Stimulated activated CD4-positive, alpha-beta T cell treated with anti-CD3 and anti-CD28 coated beads, Interleukin-4, amount 100 ng/mL, for 48 hours (primary cell): ENCODE data around the gene TTC38.

ENCODE experiments used
- DNase-seq, 2 donors: peaks; one replicate each; pipeline ENCODE4 v3.0.0-alpha.2; 2020; ENCODE audit warnings: low read depth in 2 of 2

Gene TTC38

GRCh38 chr22:46267431-46268279, at the start of gene TTC38:
Gene TTC38, plus strand, starts transcription at chr22:46268008. Its CDS starts 32 bp downstream, at chr22:46268040.
- no peak for DNase-seq

- DNase-seq, result no peak
Observed at GRCh38 chr22:46219636-46220035, 48.2 kb upstream of the TTC38 start.

- DNase-seq, result no peak
Observed at GRCh38 chr22:46220921-46221320, 46.9 kb upstream of the TTC38 start.

GRCh38 chr22:46224044-46224897, 43.5 kb upstream of the TTC38 start:
- no peak for DNase-seq

GRCh38 chr22:46224898-46225290, 42.9 kb upstream of the TTC38 start:
- no peak for DNase-seq

GRCh38 chr22:46225631-46226030, 42.2 kb upstream of the TTC38 start:
- no peak for DNase-seq

GRCh38 chr22:46226577-46226976, 41.2 kb upstream of the TTC38 start:
- no peak for DNase-seq

GRCh38 chr22:46229701-46230100, 38.1 kb upstream of the TTC38 start:
- no peak for DNase-seq

- no peak for DNase-seq
Observed at GRCh38 chr22:46230262-46230901, 37.4 kb upstream of the TTC38 start.

- no peak for DNase-seq
Observed at GRCh38 chr22:46233231-46233630, 34.6 kb upstream of the TTC38 start.

- no peak for DNase-seq
Observed at GRCh38 chr22:46234969-46235368, 32.8 kb upstream of the TTC38 start.

- DNase-seq, result no peak
Observed at GRCh38 chr22:46237453-46238124, 30.2 kb upstream of the TTC38 start.

GRCh38 chr22:46238541-46238940, 29.3 kb upstream of the TTC38 start:
- DNase-seq, result no peak

GRCh38 chr22:46239261-46240048, 28.4 kb upstream of the TTC38 start:
- no peak for DNase-seq

- DNase-seq, result no peak
Observed at GRCh38 chr22:46240073-46240472, 27.7 kb upstream of the TTC38 start.

GRCh38 chr22:46240506-46240905, 27.3 kb upstream of the TTC38 start:
- DNase-seq, result no peak

- DNase-seq, result no peak
Observed at GRCh38 chr22:46240907-46241306, 26.9 kb upstream of the TTC38 start.

- no peak for DNase-seq
Observed at GRCh38 chr22:46241396-46242007, 26.3 kb upstream of the TTC38 start.

- DNase-seq, result no peak
Observed at GRCh38 chr22:46242076-46242475, 25.7 kb upstream of the TTC38 start.

- no peak for DNase-seq
Observed at GRCh38 chr22:46244771-46245170, 23.0 kb upstream of the TTC38 start.

- DNase-seq, result no peak
Observed at GRCh38 chr22:46245511-46245910, 22.3 kb upstream of the TTC38 start.
